ENCODE measurements around the gene RFT1. TPM values are rescaled to one million over a fixed set of nuclear protein-coding genes. Genes with fewer than 3 reads are reported as not detected.
"Not testable (repeated sequence)": the region's sequence is repeated elsewhere in the genome, so short reads cannot be mapped to it uniquely, and the experiment has no call there.

Gene RFT1
- total RNA-seq, 4 donors from 2014 or later = 13.1 to 38.2 (median 16.5) TPM

GRCh38 chr3:53062905-53063304, 67.3 kb downstream of the RFT1 start:
- no peak overlapping the region for H3K4me3 ChIP-seq
- DNase-seq = no peak
- TF ChIP-seq POLR2A (IDR thresholded peaks at IDR 0.05) = no peak
- no peak for TF ChIP-seq CTCF (IDR thresholded peaks at IDR 0.05)
- no peaks in the 10 kb centered on the region for H3K36me3 ChIP-seq
- H3K9me3 ChIP-seq = no peaks in the 10 kb centered on the region
- no peak overlapping the region for H3K27ac ChIP-seq
- no peaks in the 10 kb centered on the region for H3K27me3 ChIP-seq
- no peaks in the 10 kb centered on the region for H3K4me1 ChIP-seq
- intact Hi-C loops (cut with DNase I; ENCODE audit: low total_unique reads) = no loop called here

- H3K27ac ChIP-seq = no peak overlapping the region
- no peak for DNase-seq
These were observed 73.8 kb downstream of the RFT1 start for GRCh38 chr3:53056442-53056841.

GRCh38 chr3:53054233-53054632, 76.0 kb downstream of the RFT1 start:
- H3K36me3 ChIP-seq; intact Hi-C loops (cut with DNase I; ENCODE audit: low total_unique reads); DNase-seq: not testable (repeated sequence)

More at GRCh38 chr3:53056442-53056841, 73.8 kb downstream of the RFT1 start:
- Histone ChIP-seq H3K4me1 (no peaks in the 10 kb centered on the region), H3K4me3 (no peak overlapping the region), H3K9me3 (no peaks in the 10 kb centered on the region), H3K36me3 (no peaks in the 10 kb centered on the region), H3K27me3 (no peaks in the 10 kb centered on the region)
- no peak for TF ChIP-seq POLR2A (IDR thresholded peaks at IDR 0.05)
- TF ChIP-seq CTCF (IDR thresholded peaks at IDR 0.05) = no peak
- intact Hi-C loops (cut with DNase I; ENCODE audit: low total_unique reads) = no loop called here

GRCh38 chr3:53051929-53052328, 78.3 kb downstream of the RFT1 start:
- intact Hi-C loops (cut with DNase I; ENCODE audit: low total_unique reads) = no loop called here
- Histone ChIP-seq H3K4me3 (no peak overlapping the region), H3K36me3 (no peaks in the 10 kb centered on the region), H3K9me3 (no peaks in the 10 kb centered on the region), H3K27ac (no peak overlapping the region), H3K27me3 (no peaks in the 10 kb centered on the region), H3K4me1 (no peaks in the 10 kb centered on the region)
- TF ChIP-seq POLR2A (IDR thresholded peaks at IDR 0.05) = no peak
- TF ChIP-seq CTCF (IDR thresholded peaks at IDR 0.05) = no peak
- DNase-seq = no peak

More at GRCh38 chr3:53054233-53054632, 76.0 kb downstream of the RFT1 start:
- H3K27ac ChIP-seq, H3K4me1 ChIP-seq, H3K27me3 ChIP-seq, H3K4me3 ChIP-seq, H3K9me3 ChIP-seq: not testable (repeated sequence)

- no peaks in the 10 kb centered on the region for H3K9me3 ChIP-seq
- no peak for TF ChIP-seq CTCF (IDR thresholded peaks at IDR 0.05)
- TF ChIP-seq POLR2A (IDR thresholded peaks at IDR 0.05) = no peak
- H3K27me3 ChIP-seq = no peaks in the 10 kb centered on the region
- DNase-seq = no peak
- no peak overlapping the region for H3K27ac ChIP-seq
- intact Hi-C loops (cut with DNase I; ENCODE audit: low total_unique reads) = no loop called here
- no peaks in the 10 kb centered on the region for H3K4me1 ChIP-seq
- H3K36me3 ChIP-seq = no peaks in the 10 kb centered on the region
- H3K4me3 ChIP-seq = no peak overlapping the region
These were observed 80.2 kb downstream of the RFT1 start for GRCh38 chr3:53049987-53050386.

Measured in uterus (tissue), 4 donors.